GM19193 (cell line): ENCODE results near the gene DSCAML1.

ENCODE experiments used
- POLR2A ChIP-seq: IDR thresholded peaks from 4 replicates; pipeline ENCODE4 v1.6.1; 2011; ENCODE audit not compliant: insufficient read depth, insufficient read length; ENCODE audit errors: extremely low read depth

Gene DSCAML1

DNA sequence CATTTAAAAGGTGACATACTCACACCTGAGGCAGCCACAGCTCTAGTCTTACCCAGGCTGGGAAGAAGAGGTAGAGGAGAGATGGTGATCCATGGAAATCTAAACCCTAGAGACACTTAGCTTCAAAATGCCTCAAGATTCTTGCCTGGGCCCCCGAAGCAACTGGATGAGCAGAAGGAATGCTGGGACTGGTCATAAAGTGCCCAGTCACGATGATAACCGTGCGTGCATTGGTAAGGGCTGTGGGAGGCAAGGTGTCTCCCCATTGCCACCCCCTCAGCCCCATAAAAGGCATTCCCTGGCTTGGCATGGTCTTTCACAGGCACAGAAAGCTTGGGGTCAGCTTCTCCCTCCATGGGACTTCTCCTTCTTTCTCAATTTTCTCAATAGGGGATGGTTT is 144.5 kb downstream of the DSCAML1 start:
- TF ChIP-seq POLR2A: no peak

- no peak for TF ChIP-seq POLR2A
Observed at GRCh38 chr11:117649296-117650055, 147.5 kb downstream of the DSCAML1 start.

DNA sequence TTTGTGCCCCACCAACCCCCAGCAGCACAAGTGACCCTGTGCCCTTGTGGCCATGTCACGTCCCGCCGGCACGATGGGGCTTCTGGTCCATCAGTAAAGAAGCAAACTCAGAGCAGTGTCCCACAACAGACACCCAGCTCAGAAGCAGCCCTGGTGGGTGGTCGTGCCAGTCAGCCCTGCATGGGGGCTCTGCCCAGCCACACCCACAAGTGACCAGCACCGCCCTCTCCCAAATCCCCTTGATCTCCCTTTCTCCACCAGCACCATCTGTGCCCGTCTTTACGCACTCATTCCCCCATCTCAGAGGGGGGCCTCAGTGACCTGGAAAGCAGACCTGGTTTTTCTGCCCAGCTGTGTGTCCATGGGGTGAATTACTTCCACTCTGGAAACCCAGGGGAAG is 149.1 kb downstream of the DSCAML1 start:
- TF ChIP-seq POLR2A: no peak

DNA sequence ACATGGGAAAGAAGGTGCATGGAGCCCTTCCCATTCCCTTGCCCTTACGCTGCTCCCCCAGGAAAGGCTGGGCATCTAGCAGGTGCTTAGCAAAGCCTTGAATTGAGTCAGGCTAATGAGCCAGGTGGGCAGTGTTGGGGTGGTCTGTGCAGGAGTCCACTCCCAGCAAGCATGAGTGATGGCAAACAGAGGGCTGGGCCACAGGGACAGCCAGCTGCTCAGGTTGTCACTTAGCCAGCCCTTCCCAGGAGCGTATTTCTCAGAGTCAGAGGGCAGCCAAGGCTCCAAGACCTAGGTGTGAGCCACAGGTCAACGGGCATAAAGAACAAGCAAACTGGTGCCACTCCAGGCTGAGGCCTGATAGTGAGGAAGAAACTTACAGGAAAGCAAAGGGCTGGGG is 149.8 kb downstream of the DSCAML1 start:
- no peak for TF ChIP-seq POLR2A

GRCh38 chr11:117646411-117646810 is 150.6 kb downstream of the DSCAML1 start:
- TF ChIP-seq POLR2A: no peak

DNA sequence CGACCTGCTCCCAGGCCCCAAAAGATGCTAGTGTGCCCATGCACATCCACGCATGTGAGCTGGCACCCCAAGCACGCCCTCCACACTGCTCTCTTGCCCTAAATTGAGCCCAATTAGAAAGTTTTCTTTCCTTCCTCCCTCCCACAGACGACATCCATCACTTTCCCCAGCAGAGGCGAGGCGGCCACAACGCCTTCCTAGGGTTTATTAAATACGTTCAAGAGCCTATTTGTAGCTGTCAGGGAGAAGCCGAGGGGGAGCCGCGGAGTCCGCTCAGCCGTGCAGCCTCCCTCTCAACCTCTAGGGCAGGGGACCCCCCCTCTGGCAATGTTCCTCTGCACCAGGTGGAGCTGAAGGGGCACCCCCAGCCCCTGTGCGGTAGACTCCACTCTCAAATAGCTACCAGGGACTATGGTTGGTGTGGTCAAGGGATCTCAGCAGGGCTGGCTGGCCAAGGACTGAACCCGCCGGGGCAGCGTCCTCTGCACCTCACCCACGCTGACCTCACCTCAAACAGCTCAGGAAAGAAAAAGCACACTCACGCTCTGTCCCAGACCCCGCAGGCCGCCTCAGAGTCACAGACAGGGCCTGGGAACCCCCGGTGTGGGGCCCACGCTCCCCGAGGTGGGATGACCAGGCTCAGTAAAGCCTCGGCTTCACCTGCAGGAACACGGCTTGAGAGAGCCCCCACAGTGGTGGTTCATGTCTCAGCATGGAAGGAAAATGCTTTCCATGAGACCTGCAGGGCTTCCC is 152.4 kb downstream of the DSCAML1 start:
- TF ChIP-seq POLR2A: no peak

DNA sequence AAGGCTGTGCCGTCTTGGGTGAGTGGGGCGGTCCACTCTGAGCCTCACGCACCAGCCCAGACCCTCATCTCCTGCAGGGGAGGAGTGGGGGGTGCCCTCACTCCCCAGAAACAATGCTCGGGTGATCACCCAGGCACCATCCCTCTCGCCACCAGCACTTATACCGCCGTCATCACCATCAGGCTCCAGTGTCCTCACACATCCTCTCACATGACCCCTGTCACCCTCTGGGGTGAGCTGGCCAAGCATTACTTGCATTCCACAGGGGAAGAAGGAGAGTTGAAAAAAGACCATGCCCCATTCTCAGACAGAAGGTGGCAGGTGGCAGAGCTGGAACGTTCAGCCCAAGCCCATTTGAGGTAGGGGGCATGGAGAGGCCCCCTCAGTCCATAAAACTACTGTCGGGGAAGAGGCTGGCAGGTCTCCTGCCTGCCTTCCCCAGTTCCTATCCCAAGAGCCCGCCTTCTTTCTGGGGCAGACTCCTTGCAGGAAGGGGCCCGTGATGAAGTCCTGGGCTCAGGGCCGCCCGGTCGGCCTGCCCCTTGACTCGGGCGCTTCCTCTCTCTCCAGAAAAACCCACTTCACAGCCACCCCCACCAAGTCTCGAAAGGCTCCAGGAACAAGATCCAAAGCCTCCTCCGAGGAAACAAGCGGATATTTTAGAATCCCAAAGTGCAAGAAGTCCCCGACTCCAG is 153.3 kb downstream of the DSCAML1 start:
- TF ChIP-seq POLR2A: no peak

DNA sequence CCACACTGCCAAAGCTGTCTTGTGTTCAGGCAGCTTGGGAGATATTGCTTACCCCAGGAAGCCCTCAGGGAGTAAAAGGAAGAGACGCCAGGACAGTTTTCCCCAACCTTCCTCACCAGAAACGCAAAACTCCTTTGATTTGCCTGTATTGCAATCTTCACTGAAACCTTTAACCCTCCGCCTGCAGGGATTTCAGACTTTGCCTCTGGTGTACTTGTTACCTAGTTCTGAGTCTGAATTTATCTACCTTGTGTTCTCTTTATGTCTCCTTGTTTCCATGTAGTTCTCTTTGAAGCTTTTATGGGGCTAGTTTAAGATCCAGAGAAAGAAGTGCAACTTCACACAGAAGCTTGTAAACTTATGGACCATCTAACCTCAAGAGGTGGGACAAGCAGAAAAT is 154.2 kb downstream of the DSCAML1 start:
- TF ChIP-seq POLR2A: no peak

DNA sequence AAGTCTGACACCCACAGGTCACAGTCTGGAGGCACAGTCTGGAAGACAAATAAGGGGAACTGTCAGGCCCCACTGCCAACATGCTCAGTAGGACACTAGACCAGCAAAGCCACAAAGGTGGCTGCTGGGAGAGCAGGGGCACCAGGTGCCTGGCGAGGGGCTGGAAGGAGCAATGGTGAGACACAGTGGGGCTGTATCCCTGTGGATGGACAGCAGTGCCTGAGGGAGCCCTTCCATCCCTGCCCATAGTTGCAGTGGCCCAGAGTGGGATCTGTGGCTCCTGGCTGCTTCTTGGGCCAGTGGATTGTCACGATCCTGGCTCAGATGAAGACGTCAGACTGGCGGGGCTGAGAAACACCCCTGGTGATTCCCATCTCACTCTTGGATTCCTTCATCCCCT is 154.6 kb downstream of the DSCAML1 start:
- no peak for TF ChIP-seq POLR2A

- TF ChIP-seq POLR2A: no peak
Observed at GRCh38 chr11:117641008-117641915, 155.8 kb downstream of the DSCAML1 start.

DNA sequence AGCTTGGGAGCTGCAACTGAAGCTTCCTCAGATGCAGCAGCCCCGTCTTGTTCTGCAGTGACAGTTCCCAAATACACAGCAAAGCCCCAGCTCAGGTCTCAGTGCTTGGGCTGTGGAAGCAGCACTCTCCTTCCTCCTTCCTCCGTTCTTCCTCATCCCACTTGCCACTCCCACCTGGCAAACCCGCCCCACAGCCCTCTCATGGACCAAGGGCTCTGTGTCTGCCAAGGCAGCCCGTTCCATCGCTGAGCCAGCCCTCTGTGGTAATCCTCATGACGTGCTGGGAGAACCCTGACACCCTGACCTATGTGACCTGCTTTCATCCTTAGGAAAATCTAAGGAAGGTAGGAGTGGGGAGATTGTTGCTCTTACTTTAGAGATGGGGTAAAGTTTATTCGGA is 157.0 kb downstream of the DSCAML1 start:
- TF ChIP-seq POLR2A: no peak

GRCh38 chr11:117639601-117640000 is 157.4 kb downstream of the DSCAML1 start:
- no peak for TF ChIP-seq POLR2A

DNA sequence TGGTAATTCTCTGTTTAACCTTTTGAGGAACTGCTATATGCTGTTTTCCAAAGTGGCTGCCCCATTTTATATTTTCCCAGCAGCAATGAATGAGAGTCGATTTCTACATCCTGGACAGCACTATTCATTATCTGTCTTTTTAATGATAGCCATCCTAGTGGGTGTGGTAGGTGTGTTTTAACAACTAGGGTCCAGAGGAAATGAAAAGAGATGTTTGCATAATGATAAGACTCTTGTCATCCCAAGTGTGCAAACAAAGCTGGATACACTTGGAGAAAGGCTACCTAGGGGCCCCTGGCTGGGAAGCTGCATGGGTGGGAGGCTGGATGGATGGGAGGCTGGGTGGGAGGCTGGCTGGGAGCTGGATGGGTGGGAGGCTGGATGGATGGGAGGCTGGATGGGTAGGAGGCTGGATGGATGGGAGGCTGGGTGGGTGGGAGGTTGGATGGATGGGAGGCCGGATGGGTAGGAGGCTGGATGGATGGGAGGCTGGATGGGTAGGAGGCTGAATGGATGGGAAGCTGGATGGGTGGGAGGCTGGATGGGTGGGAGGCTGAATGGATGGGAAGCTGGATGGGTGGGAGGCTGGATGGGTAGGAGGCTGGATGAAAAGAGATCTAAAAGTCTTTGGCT is 158.0 kb downstream of the DSCAML1 start:
- no peak for TF ChIP-seq POLR2A
